ENCODE results near the gene KIF2C. TPM values are rescaled to one million over a fixed set of nuclear protein-coding genes. Genes with fewer than 3 reads are reported as not detected.

The KIF2C gene
- under 0.01 and 0.28 TPM in 2 replicates for total RNA-seq

DNA sequence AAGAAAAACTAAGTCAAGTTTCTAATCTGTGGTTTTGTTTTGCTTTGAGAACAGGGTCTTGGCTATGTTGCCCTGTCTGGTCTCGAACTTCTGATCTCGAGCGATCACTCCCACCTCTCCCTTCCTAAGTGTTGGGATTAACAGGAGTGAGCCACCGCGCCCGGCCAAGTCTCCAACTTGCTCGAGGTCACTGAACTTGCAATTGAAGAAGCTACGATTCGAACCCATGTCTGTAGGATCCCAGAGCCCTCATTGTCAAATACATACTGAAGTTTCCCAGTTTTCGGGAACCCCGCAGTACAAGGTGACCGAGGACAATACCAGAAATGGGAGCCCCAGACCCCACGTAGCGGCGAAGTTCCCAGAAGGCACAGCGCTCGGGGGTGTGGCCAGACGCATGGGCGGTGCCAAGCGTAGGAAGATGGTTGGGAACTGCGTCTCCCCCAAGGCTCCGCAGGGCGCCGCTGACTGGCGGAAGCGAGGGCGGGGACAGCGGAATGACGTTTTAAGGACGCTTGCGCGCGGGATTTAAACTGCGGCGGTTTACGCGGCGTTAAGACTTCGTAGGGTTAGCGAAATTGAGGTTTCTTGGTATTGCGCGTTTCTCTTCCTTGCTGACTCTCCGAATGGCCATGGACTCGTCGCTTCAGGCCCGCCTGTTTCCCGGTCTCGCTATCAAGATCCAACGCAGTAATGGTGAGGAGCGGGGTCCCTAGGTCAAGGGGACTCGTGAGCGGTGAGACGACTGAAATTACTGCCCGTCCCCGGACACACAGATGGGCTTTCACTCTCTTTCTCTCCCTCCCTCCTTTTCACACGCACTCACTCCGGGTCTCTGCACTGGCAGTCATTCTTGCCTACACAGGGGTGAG lies at the start of gene KIF2C:
KIF2C (plus strand) TSS at position 531 of the 872 bp plus-strand sequence; CDS start at position 627, 96 bp downstream.

GRCh38 chr1:44730741-44731512 lies 8.7 kb upstream of the KIF2C start, which contains the start of gene RNU5D-1:
Gene RNU5D-1 (minus strand): TSS chr1:44731170.

GRCh38 chr1:44775078-44775929 lies 35.7 kb downstream of the KIF2C start, which contains the start of gene RPS8:
Gene RPS8 (plus strand): TSS chr1:44775540. CDS start chr1:44775597, 57 bp downstream.

GRCh38 chr1:44788120-44788860 lies 48.7 kb downstream of the KIF2C start, which contains the start of gene BEST4:
Gene BEST4 (minus strand): TSS chr1:44788170. CDS start chr1:44787705, 465 bp downstream.

GRCh38 chr1:44799770-44800584 lies 60.3 kb downstream of the KIF2C start, which contains the start of gene PLK3:
Gene PLK3 (plus strand): TSS chr1:44800377. CDS start chr1:44800464, 87 bp downstream.

DNA sequence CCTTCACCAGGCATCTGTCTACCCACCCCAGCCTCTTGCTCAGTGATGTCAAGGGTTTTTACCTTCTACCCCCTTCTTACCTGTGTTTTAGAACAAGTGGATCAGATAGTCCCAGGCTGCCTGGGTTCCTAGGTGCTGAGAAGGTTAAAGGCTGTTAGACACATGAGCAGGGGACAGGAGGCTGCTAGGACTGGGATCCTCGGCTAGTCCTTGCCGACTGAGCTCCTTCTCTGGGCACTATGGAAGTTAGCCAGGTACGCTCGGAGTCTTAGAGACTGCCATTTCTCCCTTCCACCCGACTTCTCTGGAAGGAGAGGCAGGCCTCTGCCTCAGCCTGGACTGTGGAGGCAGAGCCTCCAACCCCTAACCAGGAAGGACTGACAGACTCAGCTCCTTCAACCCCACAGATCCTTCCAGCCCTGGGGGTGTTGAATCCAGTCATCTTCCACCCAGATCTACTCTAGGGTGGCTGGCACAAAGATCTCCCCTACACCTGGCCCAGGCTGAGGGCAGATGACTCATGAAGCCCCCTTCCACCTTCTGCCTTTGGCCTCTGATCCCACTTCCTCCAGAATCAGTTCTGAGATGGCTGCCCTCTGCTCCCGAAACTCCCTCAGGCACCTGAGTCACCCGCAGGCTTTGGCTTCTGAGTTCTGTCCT lies 67.2 kb downstream of the KIF2C start, which contains the start of gene DYNLT4:
DYNLT4 (minus strand) TSS at position 648 of the 660 bp plus-strand sequence. CDS start 683 bp downstream, outside the sequence.

GRCh38 chr1:44808063-44808937 lies 68.7 kb downstream of the KIF2C start, which contains the start of gene BTBD19:
Gene BTBD19 (plus strand): TSS chr1:44808523. CDS start chr1:44808821, 298 bp downstream.

Other genes starting within 250 kb of the KIF2C start
- gene TMEM53, start 65.4 kb upstream of the KIF2C start, total RNA-seq = 5.2 and 6.5 TPM in 2 replicates
- gene ARMH1, start 65.1 kb upstream of the KIF2C start, total RNA-seq = 0.34 and 0.57 TPM in 2 replicates
- gene RNU5D-1, start 8.7 kb upstream of the KIF2C start, total RNA-seq = not detected in 2 replicates
- gene RPS8, start 35.7 kb downstream of the KIF2C start, total RNA-seq = 1,350 and 2,168 TPM in 2 replicates
- under 0.01 TPM in 2 replicates for gene BEST4, start 48.3 kb downstream of the KIF2C start, total RNA-seq
- 29.4 and 44.4 TPM in 2 replicates for gene PLK3, start 60.5 kb downstream of the KIF2C start, total RNA-seq
- 0.14 and 0.34 TPM in 2 replicates for gene DYNLT4, start 67.5 kb downstream of the KIF2C start, total RNA-seq
- gene BTBD19, start 68.7 kb downstream of the KIF2C start, total RNA-seq = 1.4 and 1.9 TPM in 2 replicates
- under 0.01 and 0.14 TPM in 2 replicates for gene PTCH2, start 103.4 kb downstream of the KIF2C start, total RNA-seq
- gene EIF2B3, start 246.8 kb downstream of the KIF2C start, total RNA-seq = 22.2 and 33.5 TPM in 2 replicates

All from nasal cavity respiratory epithelium epithelial cell of viscerocranial mucosa (primary cell).